PC-3 (cell line): ENCODE results near the gene ACIN1. TPM values are rescaled to one million over a fixed set of nuclear protein-coding genes. Genes with fewer than 3 reads are reported as not detected.

Experiments used
- ATAC-seq: fragments of 200-7000 bp; cut with Tn5 transposase; 2 replicates; pipeline ENCODE4 v1.9.1; 2020; ENCODE audit warnings: mild to moderate bottlenecking, moderate library complexity
- BruUV-seq: library from RNA; stranded (reverse); fragments of 400-500 nt; replicated peaks from 2 replicates; lab custom pipeline; 2021; lab: Mats Ljungman, UMichigan
- CTCF ChIA-PET: fragments of 300-600 bp; sonication (Branson Sonifier 250); formaldehyde crosslinking; loops from one replicate; lab custom pipeline; 2022; ENCODE audit warnings: antibody characterized with exemption; lab: Charles Lee
- POLR2A ChIA-PET: fragments of 300-600 bp; sonication (Branson Sonifier 250); formaldehyde crosslinking; loops from one replicate; lab custom pipeline; 2022; ENCODE audit warnings: antibody characterized with exemption; ENCODE audit not compliant: unreplicated experiment; lab: Charles Lee
- DNase-seq: peaks from one replicate; pipeline ENCODE4 v3.0.0-alpha.2; 2015
- H2AFZ ChIP-seq: fragments of 300-600 bp; sonication (generic); 2 replicates; pipeline ENCODE4 v1.6.0; 2016; ENCODE audit warnings: antibody characterized with exemption, low read length
- H3F3A ChIP-seq: fragments of 300-600 bp; sonication (generic); one replicate; pipeline ENCODE4 v1.6.0; 2017; ENCODE audit warnings: antibody characterized with exemption, low read length, control low read depth, mild to moderate bottlenecking; ENCODE audit not compliant: unreplicated experiment
- H3K27ac ChIP-seq: fragments of 300-600 bp; sonication (generic); 2 replicates; pipeline ENCODE4 v1.5.1; 2016; ENCODE audit warnings: mild to moderate bottlenecking, low read length
- H3K27me3 ChIP-seq: fragments of 300-600 bp; sonication (generic); 2 replicates; pipeline ENCODE4 v1.6.1; 2016; ENCODE audit warnings: low read length, mixed read lengths
- H3K36me3 ChIP-seq: fragments of 300-600 bp; sonication (generic); 2 replicates; pipeline ENCODE4 v1.6.1; 2016; ENCODE audit warnings: low read depth, mixed run types, low read length, mixed read lengths
- H3K4me1 ChIP-seq: fragments of 300-600 bp; sonication (generic); 2 replicates; pipeline ENCODE4 v1.5.1; 2016; ENCODE audit warnings: low read length; ENCODE audit not compliant: insufficient read depth
- H3K4me2 ChIP-seq: fragments of 300-600 bp; sonication (generic); 2 replicates; pipeline ENCODE4 v1.6.0; 2016; ENCODE audit warnings: low read length
- H3K4me3 ChIP-seq: fragments of 300-600 bp; sonication (generic); 2 replicates; pipeline ENCODE4 v1.5.1; 2016; ENCODE audit warnings: mild to moderate bottlenecking, low read length, mixed read lengths
- H3K79me2 ChIP-seq: fragments of 300-600 bp; sonication (generic); 2 replicates; pipeline ENCODE4 v1.6.1; 2017; ENCODE audit warnings: low read length, mixed read lengths
- H3K9ac ChIP-seq: fragments of 300-600 bp; sonication (generic); 2 replicates; pipeline ENCODE4 v1.6.0; 2016; ENCODE audit warnings: mild to moderate bottlenecking, low read length
- H3K9me2 ChIP-seq: fragments of 300-600 bp; sonication (generic); replicated peaks from 2 replicates; pipeline ENCODE4 v1.6.1; 2016; ENCODE audit warnings: mixed run types, low read length, mixed read lengths
- H3K9me3 ChIP-seq: fragments of 300-600 bp; sonication (generic); 2 replicates; pipeline ENCODE4 v1.6.1; 2016; ENCODE audit warnings: low read length, mixed read lengths
- H4K20me1 ChIP-seq: fragments of 300-600 bp; sonication (generic); 2 replicates; pipeline ENCODE4 v1.6.1; 2016; ENCODE audit warnings: low read length, mixed read lengths
- CTCF ChIP-seq: fragments of 300-600 bp; sonication (generic); conservative IDR thresholded peaks from 2 replicates; pipeline ENCODE4 v1.5.1; 2017; ENCODE audit warnings: antibody characterized with exemption, low read depth, mild to moderate bottlenecking, low read length
- EZH2 ChIP-seq: fragments of 300-600 bp; sonication (generic); IDR thresholded peaks from one replicate; pipeline ENCODE4 v1.6.1; 2017; ENCODE audit warnings: antibody characterized with exemption, mild to moderate bottlenecking, low read length; ENCODE audit not compliant: unreplicated experiment
- EZH2phosphoT487 ChIP-seq: fragments of 300-600 bp; sonication (generic); IDR thresholded peaks from 2 replicates; pipeline ENCODE4 v1.6.1; 2018; ENCODE audit warnings: mild to moderate bottlenecking, antibody characterized with exemption, low read length, borderline replicate concordance
- intact Hi-C: fragments of 100-400 bp; cut with micrococcal nuclease; formaldehyde crosslinking; loops from 2 replicates; pipeline ENCODE4 v1.9.0; 2023
- total RNA-seq: library from RNA; depleted of rRNA; stranded (reverse); fragments of >200 nt; gene quantifications from 2 replicates; pipeline ENCODE4 v1.2.3, GENCODE V29; 2014

Gene ACIN1
- total RNA-seq, 1 experiment from 2014 or later: 112 TPM

- POLR2A ChIA-PET: interaction anchor here (0.6 kb wide), 1 partner anchor 113 kb away, joined by 4 read pairs; no protein-coding TSS in a partner anchor
- CTCF ChIA-PET: no interaction called here
- Histone ChIP-seq H3K79me2 (peaks cover 12% of the 10 kb centered on the region; the same call in 1 of the 2 replicates), H3K4me2 (no peak overlapping the region), H3K4me1 (no peaks in the 10 kb centered on the region), H3K27me3 (no peaks in the 10 kb centered on the region), H3K27ac (no peak overlapping the region), H3K36me3 (peaks cover 77% of the 10 kb centered on the region), H4K20me1 (no peaks in the 10 kb centered on the region), H3K9me2 (no peaks in the 10 kb centered on the region), H3K9me3 (no peaks in the 10 kb centered on the region), H3F3A (no peaks in the 10 kb centered on the region), H3K4me3 (no peak overlapping the region), H2AFZ (no peak overlapping the region), H3K9ac (no peak overlapping the region)
- intact Hi-C loops: no loop called here
- BruUV-seq: no TSS peak
- ATAC-seq (no peak), DNase-seq (no peak)
- TF ChIP-seq CTCF: no peak
Observed at GRCh38 chr14:23085458-23085857, 9.5 kb downstream of the ACIN1 start.

- ChIA-PET CTCF (no interaction called here), POLR2A (interaction anchor here (0.6 kb wide), 1 partner anchor 15 kb away, joined by 6 read pairs; the partner anchor contains the start of genes ACIN1 and C14orf119)
- H3F3A ChIP-seq: peaks cover 7% of the 10 kb centered on the region
- intact Hi-C loops: no loop called here
- H4K20me1 ChIP-seq: no peaks in the 10 kb centered on the region
- no peak overlapping the region for H3K4me3 ChIP-seq
- TF ChIP-seq CTCF (no peak), EZH2phosphoT487 (no peak), EZH2 (no peak)
- no peak overlapping the region for H3K9ac ChIP-seq
- ATAC-seq: no peak
- no peak overlapping the region for H3K4me2 ChIP-seq
- 0 out of 2 replicates have a peak, but pooled peaks cover 10% of the 10 kb centered on the region for H3K79me2 ChIP-seq
- no TSS peak for BruUV-seq
- DNase-seq: no peak
- peaks cover 26% of the 10 kb centered on the region for H3K4me1 ChIP-seq
- peaks cover 73% of the 10 kb centered on the region for H3K36me3 ChIP-seq
- no peak overlapping the region for H3K27ac ChIP-seq
- no peaks in the 10 kb centered on the region for H3K9me3 ChIP-seq
- H2AFZ ChIP-seq: no peak overlapping the region
- no peaks in the 10 kb centered on the region for H3K27me3 ChIP-seq
- no peaks in the 10 kb centered on the region for H3K9me2 ChIP-seq
Observed at GRCh38 chr14:23080474-23080873, 14.5 kb downstream of the ACIN1 start.

- CTCF ChIA-PET: interaction anchor here (3.7 kb wide), 1 partner anchor 11 kb away, joined by 19 read pairs; no protein-coding TSS in a partner anchor
- Histone ChIP-seq H3F3A (peaks cover 7% of the 10 kb centered on the region), H3K79me2 (0 out of 2 replicates have a peak, but pooled peaks cover 8% of the 10 kb centered on the region), H3K27ac (peak overlapping the region; percentile 57; the same call in 1 of the 2 replicates), H3K27me3 (no peaks in the 10 kb centered on the region), H4K20me1 (no peaks in the 10 kb centered on the region), H3K4me3 (no peak overlapping the region), H3K4me2 (peak overlapping the region; percentile 63), H2AFZ (no peak overlapping the region), H3K9me3 (no peaks in the 10 kb centered on the region), H3K4me1 (peaks cover 26% of the 10 kb centered on the region), H3K9ac (no peak overlapping the region), H3K9me2 (no peaks in the 10 kb centered on the region), H3K36me3 (peaks cover 70% of the 10 kb centered on the region)
- POLR2A ChIA-PET: no interaction called here
- no peak for ATAC-seq
- TF ChIP-seq CTCF (no peak), EZH2 (no peak), EZH2phosphoT487 (no peak)
- intact Hi-C loops: loop anchor here (10.0 kb wide), 1 partner anchor 475 kb away; the partner anchor contains the start of genes THTPA and ZFHX2
- no peak for DNase-seq
- no TSS peak for BruUV-seq
Observed at GRCh38 chr14:23079716-23080115, 15.2 kb downstream of the ACIN1 start.
